NCI-H82 (cell line): ENCODE measurements around the gene CDH11.

Source experiments
- DNase-seq: peaks from one replicate; lab custom pipeline; 2025; lab: John Stamatoyannopoulos, UW

Gene CDH11

GRCh38 chr16:64907844-64908243 is 214.0 kb downstream of the CDH11 start:
- DNase-seq = no peak

GRCh38 chr16:64903770-64904169 is 218.1 kb downstream of the CDH11 start:
- DNase-seq = no peak

GRCh38 chr16:64900517-64900916 is 221.3 kb downstream of the CDH11 start:
- DNase-seq = no peak

- no peak for DNase-seq
These were observed 221.8 kb downstream of the CDH11 start for GRCh38 chr16:64900019-64900418.

GRCh38 chr16:64898159-64898558 is 223.7 kb downstream of the CDH11 start:
- DNase-seq = no peak
